Type B pancreatic cell (in vitro differentiated cells): ENCODE data around the gene SMIM24. TPM values are rescaled to one million over a fixed set of nuclear protein-coding genes. Genes with fewer than 3 reads are reported as not detected.

Experiments used
- DNase-seq: peaks from one replicate; pipeline ENCODE4 v3.0.0; 2021; ENCODE audit warnings: mixed read lengths; ENCODE audit not compliant: unreplicated experiment; ENCODE audit errors: extremely low spot score
- H3K27ac Mint-ChIP-seq: 2 replicates; pipeline ENCODE4 v1.8.0; 2021; ENCODE audit warnings: mild to moderate bottlenecking, mixed read lengths
- H3K27me3 Mint-ChIP-seq: 2 replicates; pipeline ENCODE4 v1.8.0; 2021; ENCODE audit warnings: mixed read lengths
- H3K36me3 Mint-ChIP-seq: 2 replicates; pipeline ENCODE4 v1.8.0; 2021; ENCODE audit warnings: mixed read lengths
- H3K4me1 Mint-ChIP-seq: one replicate; pipeline ENCODE4 v1.8.0; 2021; ENCODE audit warnings: mixed read lengths; ENCODE audit not compliant: unreplicated experiment
- H3K4me3 Mint-ChIP-seq: 2 replicates; pipeline ENCODE4 v1.8.0; 2021; ENCODE audit warnings: mild to moderate bottlenecking, mixed read lengths
- H3K9me3 Mint-ChIP-seq: 2 replicates; pipeline ENCODE4 v1.8.0; 2021; ENCODE audit warnings: mixed read lengths
- CTCF ChIP-seq: fragments of 200-600 bp; sonication (generic); conservative IDR thresholded peaks from 2 replicates; pipeline ENCODE4 v1.5.0; 2021; ENCODE audit warnings: antibody characterized with exemption, mild to moderate bottlenecking
- total RNA-seq: library from RNA; stranded (reverse); gene quantifications from 2 replicates; pipeline ENCODE4 v1.2.1, GENCODE V29; 2021; ENCODE audit warnings: low replicate concordance

The SMIM24 gene
- total RNA-seq, 1 donor from 2014 or later: 7.0 TPM

- H3K4me1 Mint-ChIP-seq: peaks cover 10% of the 10 kb centered on the region
- TF ChIP-seq CTCF: no peak
- H3K9me3 Mint-ChIP-seq: no peaks in the 10 kb centered on the region
- no peak overlapping the region for H3K27ac Mint-ChIP-seq
- peaks cover 33% of the 10 kb centered on the region for H3K27me3 Mint-ChIP-seq
- no peak for DNase-seq
- H3K4me3 Mint-ChIP-seq: no peak overlapping the region
- peaks cover 5% of the 10 kb centered on the region for H3K36me3 Mint-ChIP-seq
Measured at GRCh38 chr19:3459965-3460582, 20.3 kb downstream of the SMIM24 start.

- peaks cover 29% of the 10 kb centered on the region for H3K27me3 Mint-ChIP-seq
- H3K36me3 Mint-ChIP-seq: peaks cover 5% of the 10 kb centered on the region
- no peak for DNase-seq
- peaks cover 10% of the 10 kb centered on the region for H3K4me1 Mint-ChIP-seq
- no peak overlapping the region for H3K27ac Mint-ChIP-seq
- H3K9me3 Mint-ChIP-seq: no peaks in the 10 kb centered on the region
- H3K4me3 Mint-ChIP-seq: peak overlapping the region; percentile 45
- TF ChIP-seq CTCF: no peak
Measured at GRCh38 chr19:3459089-3459881, 21.0 kb downstream of the SMIM24 start.

- no peaks in the 10 kb centered on the region for H3K9me3 Mint-ChIP-seq
- no peak for DNase-seq
- peaks cover 5% of the 10 kb centered on the region for H3K36me3 Mint-ChIP-seq
- peak overlapping the region; percentile 45 for H3K4me3 Mint-ChIP-seq
- no peak for TF ChIP-seq CTCF
- peaks cover 29% of the 10 kb centered on the region for H3K27me3 Mint-ChIP-seq
- peaks cover 10% of the 10 kb centered on the region for H3K4me1 Mint-ChIP-seq
- H3K27ac Mint-ChIP-seq: no peak overlapping the region
Measured at GRCh38 chr19:3458229-3459088, 21.9 kb downstream of the SMIM24 start.

GRCh38 chr19:3457528-3458228 is 22.6 kb downstream of the SMIM24 start:
- no peak for TF ChIP-seq CTCF
- H3K4me3 Mint-ChIP-seq: peak overlapping the region; percentile 25
- DNase-seq: no peak
- H3K27ac Mint-ChIP-seq: no peak overlapping the region
- peaks cover 26% of the 10 kb centered on the region for H3K27me3 Mint-ChIP-seq
- no peaks in the 10 kb centered on the region for H3K9me3 Mint-ChIP-seq
- peaks cover 2% of the 10 kb centered on the region for H3K36me3 Mint-ChIP-seq
- peaks cover 7% of the 10 kb centered on the region for H3K4me1 Mint-ChIP-seq

GRCh38 chr19:3456925-3457527 is 23.3 kb downstream of the SMIM24 start:
- Mint-ChIP-seq H3K4me1 (peaks cover 5% of the 10 kb centered on the region), H3K27ac (no peak overlapping the region), H3K4me3 (peak overlapping the region; percentile 25), H3K36me3 (no peaks in the 10 kb centered on the region), H3K27me3 (peaks cover 20% of the 10 kb centered on the region), H3K9me3 (no peaks in the 10 kb centered on the region)
- no peak for TF ChIP-seq CTCF
- no peak for DNase-seq
